Caco-2 (cell line): ENCODE results near the gene STRBP. TPM values are rescaled to one million over a fixed set of nuclear protein-coding genes. Genes with fewer than 3 reads are reported as not detected.
A peak's percentile ranks its signal among the peaks of the same experiment; 100 is the strongest.

Source experiments
- BruUV-seq: library from RNA; stranded (reverse); fragments of 400-500 nt; replicated peaks from 2 replicates; lab custom pipeline; 2021; lab: Mats Ljungman, UMichigan
- CTCF ChIA-PET: fragments of 300-600 bp; sonication (Branson Sonifier 250); formaldehyde crosslinking; loops from one replicate; lab custom pipeline; 2022; ENCODE audit warnings: antibody characterized with exemption; lab: Charles Lee
- POLR2A ChIA-PET: fragments of 300-600 bp; sonication (Branson Sonifier 250); formaldehyde crosslinking; loops from one replicate; lab custom pipeline; 2022; ENCODE audit warnings: antibody characterized with exemption; lab: Charles Lee
- DNase-seq, 2 experiments: peaks; one replicate each; pipeline versions ENCODE4 v3.0.0 to v3.0.0-alpha.2; 2020 to 2022
- H3K27me3 ChIP-seq: replicated peaks from 2 replicates; pipeline ENCODE4 v1.6.0; 2011; ENCODE audit warnings: low read length; ENCODE audit not compliant: control insufficient read depth, insufficient read depth
- H3K36me3 ChIP-seq: 2 replicates; pipeline ENCODE4 v1.5.1; 2011; ENCODE audit warnings: low read length; ENCODE audit not compliant: control insufficient read depth, insufficient read depth
- H3K4me1 ChIP-seq: fragments of 250-450 bp; sonication (Bioruptor Pico); 2 replicates; pipeline ENCODE4 v1.5.1; 2020; ENCODE audit warnings: mild to moderate bottlenecking
- H3K4me3 ChIP-seq: 2 replicates; pipeline ENCODE4 v1.5.1; 2011; ENCODE audit warnings: low read depth, mild to moderate bottlenecking, control low read depth, low read length
- H3K9me3 ChIP-seq: fragments of 250-450 bp; sonication (Bioruptor Pico); 2 replicates; pipeline ENCODE4 v1.5.1; 2020; ENCODE audit warnings: mild to moderate bottlenecking, moderate library complexity
- H3K27ac Mint-ChIP-seq: one replicate; pipeline ENCODE4 v1.8.0; 2022; ENCODE audit warnings: mixed read lengths; ENCODE audit not compliant: unreplicated experiment
- H3K27me3 Mint-ChIP-seq: one replicate; pipeline ENCODE4 v1.8.0; 2022; ENCODE audit warnings: mixed read lengths; ENCODE audit not compliant: insufficient read depth, unreplicated experiment
- H3K36me3 Mint-ChIP-seq: one replicate; pipeline ENCODE4 v1.8.0; 2022; ENCODE audit warnings: mild to moderate bottlenecking, mixed read lengths; ENCODE audit not compliant: insufficient read depth, unreplicated experiment
- H3K4me1 Mint-ChIP-seq: one replicate; pipeline ENCODE4 v1.8.0; 2022; ENCODE audit warnings: low read depth, mixed read lengths; ENCODE audit not compliant: unreplicated experiment
- H3K4me3 Mint-ChIP-seq: one replicate; pipeline ENCODE4 v1.8.0; 2022; ENCODE audit warnings: mild to moderate bottlenecking, moderate library complexity, mixed read lengths; ENCODE audit not compliant: unreplicated experiment
- H3K9me3 Mint-ChIP-seq: one replicate; pipeline ENCODE4 v1.8.0; 2022; ENCODE audit warnings: mixed read lengths; ENCODE audit not compliant: unreplicated experiment
- intact Hi-C: fragments of 100-400 bp; cut with micrococcal nuclease; formaldehyde crosslinking; loops from one replicate; pipeline ENCODE4 v1.10.0; 2022; ENCODE audit not compliant: unreplicated experiment
- total RNA-seq: library from RNA; stranded (reverse); gene quantifications from 2 replicates; pipeline ENCODE4 v1.2.3, GENCODE V29; 2022
- TF ChIP-seq, protein P1 (sequence below), 2 experiments: fragments of 200-600 bp in 1 of 2; IDR thresholded peaks; 1 replicate in 1 of 2; 2 replicates in 1 of 2; pipeline versions ENCODE4 v1.5.1 to v1.8.0; 2011 to 2022; ENCODE audit warnings: antibody characterized with exemption in 1 of 2, control low read depth in 1 of 2, inconsistent platforms in 1 of 2, low read depth in 1 of 2, low read length in 1 of 2, mild to moderate bottlenecking in 1 of 2, moderate library complexity in 1 of 2; ENCODE audit not compliant: insufficient read depth in 1 of 2, severe bottlenecking in 1 of 2, unreplicated experiment in 1 of 2

Gene STRBP
- total RNA-seq, 1 experiment from 2014 or later: 43.5 TPM

DNA sequence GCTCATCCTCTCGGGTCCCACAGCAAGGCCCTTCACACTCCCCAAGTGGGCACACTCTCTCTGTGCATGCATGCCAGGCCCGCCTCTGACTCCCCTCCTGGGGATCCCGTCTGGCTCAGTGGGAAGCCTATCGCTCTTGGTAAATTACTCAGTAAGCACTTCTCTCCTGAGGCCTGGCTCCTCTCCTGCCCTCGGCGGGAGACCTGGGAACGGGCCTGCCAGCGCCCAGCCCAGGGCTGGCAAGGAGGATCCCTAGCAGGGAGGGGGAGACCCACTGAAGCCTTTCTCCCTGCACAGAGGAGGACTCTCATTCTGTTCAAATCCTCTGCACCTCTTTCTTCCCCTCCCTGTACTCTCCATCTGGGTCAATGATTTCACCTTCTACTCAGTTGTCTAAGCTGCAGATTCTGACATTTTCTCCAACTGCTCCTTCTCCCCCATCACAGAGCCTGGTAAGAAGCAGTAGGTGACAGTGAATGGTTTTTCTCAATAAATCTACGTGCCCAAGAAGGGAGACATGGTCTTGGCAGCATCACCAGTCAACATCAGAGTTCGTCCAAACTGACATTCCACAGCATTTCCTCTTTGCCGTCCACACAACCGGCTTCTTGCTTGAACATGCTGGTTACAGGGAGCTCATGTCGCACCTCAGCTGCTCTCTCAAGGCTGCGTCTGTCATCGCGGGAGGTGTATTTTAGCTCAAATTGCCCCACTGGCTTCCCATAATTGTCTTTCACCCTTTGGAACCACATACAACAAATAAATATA lies 153.1 kb downstream of the STRBP start:
- Mint-ChIP-seq H3K27me3 (no peaks in the 10 kb centered on the region), H3K4me3 (no peak overlapping the region), H3K9me3 (no peaks in the 10 kb centered on the region), H3K4me1 (no peaks in the 10 kb centered on the region), H3K27ac (peak overlapping the region; percentile 47), H3K36me3 (peaks cover 35% of the 10 kb centered on the region)
- BruUV-seq: no TSS peak
- peaks cover 2% of the 10 kb centered on the region for H3K36me3 ChIP-seq
- H3K4me1 ChIP-seq: no peaks in the 10 kb centered on the region
- H3K27me3 ChIP-seq: no peaks in the 10 kb centered on the region
- POLR2A ChIA-PET: no interaction called here
- no peak overlapping the region for H3K4me3 ChIP-seq
- intact Hi-C loops: no loop called here
- DNase-seq: no peak
- CTCF ChIA-PET: no interaction called here
- no peaks in the 10 kb centered on the region for H3K9me3 ChIP-seq
- TF ChIP-seq, protein P1, sequence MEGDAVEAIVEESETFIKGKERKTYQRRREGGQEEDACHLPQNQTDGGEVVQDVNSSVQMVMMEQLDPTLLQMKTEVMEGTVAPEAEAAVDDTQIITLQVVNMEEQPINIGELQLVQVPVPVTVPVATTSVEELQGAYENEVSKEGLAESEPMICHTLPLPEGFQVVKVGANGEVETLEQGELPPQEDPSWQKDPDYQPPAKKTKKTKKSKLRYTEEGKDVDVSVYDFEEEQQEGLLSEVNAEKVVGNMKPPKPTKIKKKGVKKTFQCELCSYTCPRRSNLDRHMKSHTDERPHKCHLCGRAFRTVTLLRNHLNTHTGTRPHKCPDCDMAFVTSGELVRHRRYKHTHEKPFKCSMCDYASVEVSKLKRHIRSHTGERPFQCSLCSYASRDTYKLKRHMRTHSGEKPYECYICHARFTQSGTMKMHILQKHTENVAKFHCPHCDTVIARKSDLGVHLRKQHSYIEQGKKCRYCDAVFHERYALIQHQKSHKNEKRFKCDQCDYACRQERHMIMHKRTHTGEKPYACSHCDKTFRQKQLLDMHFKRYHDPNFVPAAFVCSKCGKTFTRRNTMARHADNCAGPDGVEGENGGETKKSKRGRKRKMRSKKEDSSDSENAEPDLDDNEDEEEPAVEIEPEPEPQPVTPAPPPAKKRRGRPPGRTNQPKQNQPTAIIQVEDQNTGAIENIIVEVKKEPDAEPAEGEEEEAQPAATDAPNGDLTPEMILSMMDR (IDR thresholded peaks at IDR 0.05; ENCODE audit: insufficient read depth in 1 of 2, low read depth in 1 of 2, low read length in 1 of 2, severe bottlenecking in 1 of 2, unreplicated experiment in 1 of 2): no peak

DNA sequence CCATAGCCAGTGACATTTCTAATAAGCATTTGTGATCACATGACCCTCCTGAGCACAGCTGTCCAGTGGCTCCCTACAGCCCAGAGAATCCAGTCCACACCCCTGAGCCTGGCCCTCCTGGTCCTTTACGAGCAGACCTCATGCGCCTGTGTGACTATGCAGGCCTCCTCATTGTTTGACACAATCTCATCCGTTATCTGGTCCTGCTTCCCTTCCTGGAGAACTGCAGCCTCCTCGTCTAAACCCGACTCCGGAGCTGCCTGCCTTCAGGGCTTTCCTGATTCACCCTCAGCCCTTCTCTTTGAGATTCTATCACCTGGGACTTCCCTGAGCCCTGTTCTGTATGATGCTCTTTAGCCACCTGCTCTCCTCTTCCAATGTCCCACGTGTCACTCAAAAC lies 155.2 kb downstream of the STRBP start:
- Histone ChIP-seq H3K36me3 (peaks cover 2% of the 10 kb centered on the region), H3K27me3 (no peaks in the 10 kb centered on the region), H3K4me1 (no peaks in the 10 kb centered on the region), H3K9me3 (no peaks in the 10 kb centered on the region), H3K4me3 (no peak overlapping the region)
- Mint-ChIP-seq H3K27ac (no peak overlapping the region), H3K36me3 (peaks cover 45% of the 10 kb centered on the region), H3K4me3 (no peak overlapping the region), H3K9me3 (no peaks in the 10 kb centered on the region), H3K27me3 (no peaks in the 10 kb centered on the region), H3K4me1 (no peaks in the 10 kb centered on the region)
- intact Hi-C loops: no loop called here
- TF ChIP-seq, protein P1 (IDR thresholded peaks at IDR 0.05; ENCODE audit: insufficient read depth in 1 of 2, low read depth in 1 of 2, low read length in 1 of 2, severe bottlenecking in 1 of 2, unreplicated experiment in 1 of 2): no peak
- DNase-seq: no peak
- no TSS peak for BruUV-seq
- ChIA-PET CTCF (no interaction called here), POLR2A (no interaction called here)

DNA sequence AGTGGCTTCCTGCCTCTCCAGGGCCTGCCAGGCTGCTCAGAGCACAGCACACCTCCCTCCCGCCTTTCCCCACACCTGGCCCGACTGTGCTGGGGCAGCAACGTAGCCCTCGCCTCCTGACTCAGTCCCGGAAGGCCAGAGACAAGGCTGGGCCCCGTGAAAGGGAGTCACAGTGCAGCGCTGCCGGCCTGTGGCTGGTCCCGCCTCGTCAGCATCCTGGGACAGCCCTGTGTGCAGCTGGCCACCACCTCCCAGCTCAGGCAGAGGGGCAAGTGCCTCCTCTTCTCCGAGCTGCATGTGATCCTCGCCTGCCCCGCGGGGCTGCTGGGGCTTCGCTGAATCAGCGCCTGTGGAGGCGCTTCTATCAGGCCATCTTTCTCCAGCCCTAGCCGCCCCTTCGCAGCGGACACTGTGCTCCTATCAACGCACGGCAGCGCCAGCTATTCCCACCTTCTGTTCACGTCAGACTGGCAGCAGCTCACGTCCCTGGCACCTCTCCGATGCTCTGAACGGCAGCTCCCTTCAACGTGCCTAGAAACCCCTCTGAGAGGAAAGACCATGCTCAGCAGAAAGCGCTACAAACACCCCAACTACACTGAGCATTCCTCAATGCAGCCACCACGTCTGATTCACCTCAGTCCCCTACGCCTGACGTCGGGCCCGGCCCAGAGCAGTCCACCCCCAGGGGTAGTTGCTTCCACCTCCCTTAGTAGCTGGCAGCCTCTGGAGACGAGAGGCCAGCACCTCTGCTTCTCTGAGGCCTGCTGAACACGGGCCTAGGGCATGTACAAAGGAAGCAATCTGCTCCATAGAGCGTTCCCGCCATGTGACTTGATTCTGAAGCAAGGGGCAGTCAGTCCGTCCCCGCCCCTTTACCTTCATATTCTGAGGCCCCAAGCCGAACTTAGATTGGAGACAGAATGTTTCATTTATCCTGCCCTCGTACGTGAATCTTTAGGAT lies 156.1 kb downstream of the STRBP start:
- DNase-seq: no peak
- Histone ChIP-seq H3K4me1 (no peaks in the 10 kb centered on the region), H3K27me3 (no peaks in the 10 kb centered on the region), H3K36me3 (peaks cover 2% of the 10 kb centered on the region), H3K9me3 (no peaks in the 10 kb centered on the region), H3K4me3 (no peak overlapping the region)
- Mint-ChIP-seq H3K27ac (peak overlapping the region; percentile 34), H3K36me3 (peaks cover 53% of the 10 kb centered on the region), H3K9me3 (no peaks in the 10 kb centered on the region), H3K4me3 (no peak overlapping the region), H3K4me1 (no peaks in the 10 kb centered on the region), H3K27me3 (no peaks in the 10 kb centered on the region)
- ChIA-PET CTCF (no interaction called here), POLR2A (no interaction called here)
- BruUV-seq: no TSS peak
- intact Hi-C loops: no loop called here
- TF ChIP-seq, protein P1 (IDR thresholded peaks at IDR 0.05; ENCODE audit: insufficient read depth in 1 of 2, low read depth in 1 of 2, low read length in 1 of 2, severe bottlenecking in 1 of 2, unreplicated experiment in 1 of 2): no peak
